Heart left ventricle (tissue), 13 donors: ENCODE data around the gene BCAN.

Source experiments
- CTCF ChIP-seq, 12 donors: fragments of 200-600 bp; sonication (generic) in 4 of 12; IDR thresholded peaks; one replicate each; pipeline versions ENCODE4 v1.5.0 to v1.8.0; 2018 to 2022; ENCODE audit warnings: antibody characterized with exemption in 12 of 12, mild to moderate bottlenecking in 5 of 12
- POLR2A ChIP-seq, 2 donors: fragments of 450-650 bp; IDR thresholded peaks; one replicate each; pipeline ENCODE4 v1.6.1; 2017; ENCODE audit warnings: antibody characterized with exemption in 2 of 2, mild to moderate bottlenecking in 2 of 2, moderate library complexity in 2 of 2
- donor health status: ischemic (EF 13 %, LVEDD 7.1; RV severe dilation, severe dysfunction).
- donor health status: DM: no; HTN: yes; CAD: no.
- donor health status: DM: no; HTN: no; CAD: no.
- donor health status: ischemic (EF 25% LVEDD 6.9; RV normal size, moderate dysfunction).
- donor health status: ischemic (EF 25% LVEDD 5.7; RV mildly dilated, moderate dysfunction).
- donor health status: ischemic (EF 35%, LVEDD 5.7; RV mildly dilated, moderate dysfunction).
- donor health status: nonischemic (EF 11% LVEDD 7.7; RV severe dilation, severe dysfunction).
- donor health status: DM: yes; HTN: yes; CAD: no.
- donor health status: PGD.
- donor health status: ischemic (EF 29% LVEDD 5.4; RV normal size, mild dysfunction).
- donor health status: nonischemic (EF 23%, LVEDD 6.1; RV moderate dilation, normal function).

GRCh38 chr1:156700736-156701531 lies 59.0 kb downstream of the BCAN start:
- no peak for TF ChIP-seq CTCF (IDR thresholded peaks at IDR 0.05)
- TF ChIP-seq POLR2A (IDR thresholded peaks at IDR 0.05): no peak
